Bronchial epithelial cell (primary cell): ENCODE data around the gene ATP12A. TPM values are rescaled to one million over a fixed set of nuclear protein-coding genes. Genes with fewer than 3 reads are reported as not detected.

Experiments used
- DNase-seq: peaks from one replicate; pipeline ENCODE4 v3.0.0-alpha.2; 2010; ENCODE audit warnings: low read depth
- FAIRE-seq: peaks from 2 replicates; lab custom pipeline; 2011; peaks lifted over from hg19 to GRCh38; lab: Jason Lieb, UNC
- H3K27me3 ChIP-seq: 2 replicates; pipeline ENCODE4 v1.5.1; 2011; ENCODE audit warnings: low read length; ENCODE audit not compliant: control insufficient read depth, insufficient read depth
- H3K36me3 ChIP-seq: 2 replicates; pipeline ENCODE4 v1.5.1; 2011; ENCODE audit warnings: low read length; ENCODE audit not compliant: control insufficient read depth, insufficient read depth
- H3K4me3 ChIP-seq: 2 replicates; pipeline ENCODE4 v1.5.1; 2011; ENCODE audit warnings: mild to moderate bottlenecking, low read depth, low read length, control low read depth
- total RNA-seq: library from RNA; depleted of rRNA; stranded (reverse); fragments of >200 nt; gene quantifications from 2 replicates; pipeline ENCODE4 v1.2.1, GENCODE V29; 2014
- TF ChIP-seq, protein P1 (sequence below): IDR thresholded peaks from 2 replicates; pipeline ENCODE4 v1.5.1; 2011; ENCODE audit warnings: mild to moderate bottlenecking, moderate library complexity, low read length, control low read depth, inconsistent platforms; ENCODE audit not compliant: insufficient read depth, severe bottlenecking

ATP12A gene
- total RNA-seq, 1 donor from 2014 or later: 7.9 TPM

DNA sequence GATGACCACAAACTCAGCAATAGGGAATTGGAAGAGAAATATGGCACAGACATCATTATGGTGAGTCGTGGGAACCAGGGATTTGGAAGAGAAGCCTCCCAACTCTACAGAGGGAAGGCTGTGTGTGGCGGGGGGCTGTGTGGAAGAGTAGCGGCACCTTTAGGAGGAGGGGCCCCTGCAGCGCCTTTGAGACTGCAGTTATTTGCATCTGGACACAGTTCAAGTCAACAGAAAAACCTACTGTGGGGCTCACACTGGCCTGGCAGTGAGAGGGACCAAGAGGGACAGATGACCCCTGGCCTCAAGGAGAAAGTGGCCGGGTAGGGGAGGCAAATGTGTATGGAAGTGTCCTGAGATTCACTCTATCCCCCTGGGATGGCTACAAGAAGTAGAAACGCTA lies 5.1 kb downstream of the ATP12A start:
- Histone ChIP-seq H3K36me3 (no peaks in the 10 kb centered on the region), H3K4me3 (no peak overlapping the region), H3K27me3 (peaks cover 8% of the 10 kb centered on the region)
- DNase-seq (no peak), FAIRE-seq (no peak)
- TF ChIP-seq, protein P1, sequence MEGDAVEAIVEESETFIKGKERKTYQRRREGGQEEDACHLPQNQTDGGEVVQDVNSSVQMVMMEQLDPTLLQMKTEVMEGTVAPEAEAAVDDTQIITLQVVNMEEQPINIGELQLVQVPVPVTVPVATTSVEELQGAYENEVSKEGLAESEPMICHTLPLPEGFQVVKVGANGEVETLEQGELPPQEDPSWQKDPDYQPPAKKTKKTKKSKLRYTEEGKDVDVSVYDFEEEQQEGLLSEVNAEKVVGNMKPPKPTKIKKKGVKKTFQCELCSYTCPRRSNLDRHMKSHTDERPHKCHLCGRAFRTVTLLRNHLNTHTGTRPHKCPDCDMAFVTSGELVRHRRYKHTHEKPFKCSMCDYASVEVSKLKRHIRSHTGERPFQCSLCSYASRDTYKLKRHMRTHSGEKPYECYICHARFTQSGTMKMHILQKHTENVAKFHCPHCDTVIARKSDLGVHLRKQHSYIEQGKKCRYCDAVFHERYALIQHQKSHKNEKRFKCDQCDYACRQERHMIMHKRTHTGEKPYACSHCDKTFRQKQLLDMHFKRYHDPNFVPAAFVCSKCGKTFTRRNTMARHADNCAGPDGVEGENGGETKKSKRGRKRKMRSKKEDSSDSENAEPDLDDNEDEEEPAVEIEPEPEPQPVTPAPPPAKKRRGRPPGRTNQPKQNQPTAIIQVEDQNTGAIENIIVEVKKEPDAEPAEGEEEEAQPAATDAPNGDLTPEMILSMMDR: no peak

DNA sequence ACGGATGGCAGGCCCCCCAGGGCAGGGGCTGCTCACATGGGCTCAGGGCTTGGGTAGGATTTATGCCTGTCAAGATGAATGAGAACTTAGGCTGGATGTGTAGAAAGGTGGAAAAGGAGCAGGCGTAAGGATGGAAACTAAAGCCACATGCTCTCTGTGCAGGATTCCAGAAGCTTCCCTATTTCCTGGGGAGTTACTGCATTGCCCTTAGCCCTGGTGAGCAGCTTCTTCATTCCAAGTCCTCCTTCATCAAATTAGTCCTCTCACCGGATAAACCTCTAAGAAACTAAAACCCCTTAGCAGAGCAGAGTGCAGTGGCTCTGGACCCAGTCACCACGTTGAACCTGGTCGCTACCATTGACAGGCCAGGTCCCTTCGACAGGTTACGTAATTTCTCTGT lies 7.4 kb downstream of the ATP12A start:
- DNase-seq (no peak), FAIRE-seq (no peak)
- peaks cover 2% of the 10 kb centered on the region for H3K27me3 ChIP-seq
- H3K4me3 ChIP-seq: no peak overlapping the region
- no peaks in the 10 kb centered on the region for H3K36me3 ChIP-seq
- TF ChIP-seq, protein P1: no peak

DNA sequence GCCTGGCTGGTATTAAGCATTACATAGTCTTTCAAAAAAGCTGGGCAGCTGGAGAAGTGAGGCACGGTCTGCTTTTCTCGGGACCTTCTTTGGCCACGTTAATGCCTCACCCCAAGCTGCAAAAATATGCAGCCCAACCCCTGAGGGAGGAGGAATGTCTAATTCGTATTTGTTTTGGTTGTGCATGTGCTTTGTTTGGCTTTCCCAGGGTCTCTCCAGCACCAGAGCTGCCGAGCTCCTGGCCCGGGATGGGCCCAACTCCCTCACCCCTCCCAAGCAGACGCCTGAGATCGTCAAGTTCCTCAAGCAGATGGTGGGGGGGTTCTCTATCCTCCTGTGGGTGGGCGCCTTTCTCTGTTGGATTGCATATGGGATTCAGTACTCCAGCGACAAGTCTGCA lies 7.9 kb downstream of the ATP12A start:
- Histone ChIP-seq H3K4me3 (no peak overlapping the region), H3K27me3 (peaks cover 2% of the 10 kb centered on the region), H3K36me3 (no peaks in the 10 kb centered on the region)
- DNase-seq: no peak
- FAIRE-seq: no peak
- TF ChIP-seq, protein P1: no peak

DNA sequence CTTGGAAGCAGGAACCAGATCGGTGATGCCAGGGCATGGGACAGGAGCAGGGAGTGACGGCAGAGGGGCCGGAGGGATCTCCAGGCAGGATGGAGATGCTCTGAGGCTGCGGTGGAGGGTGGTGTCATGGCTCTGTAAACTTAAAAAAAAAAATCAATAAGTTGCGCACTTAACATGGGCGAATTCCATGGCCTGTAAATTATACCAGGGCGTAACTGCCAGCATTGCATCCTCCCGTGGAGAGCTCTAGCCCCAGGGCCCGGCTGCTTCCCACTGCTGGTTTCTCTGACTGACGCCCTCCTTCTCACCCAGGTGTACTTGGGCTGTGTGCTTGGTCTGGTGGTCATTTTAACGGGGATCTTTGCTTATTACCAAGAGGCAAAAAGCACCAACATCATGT lies 8.7 kb downstream of the ATP12A start:
- Histone ChIP-seq H3K4me3 (no peak overlapping the region), H3K36me3 (no peaks in the 10 kb centered on the region), H3K27me3 (peaks cover 2% of the 10 kb centered on the region)
- TF ChIP-seq, protein P1: no peak
- DNase-seq (no peak), FAIRE-seq (no peak)

DNA sequence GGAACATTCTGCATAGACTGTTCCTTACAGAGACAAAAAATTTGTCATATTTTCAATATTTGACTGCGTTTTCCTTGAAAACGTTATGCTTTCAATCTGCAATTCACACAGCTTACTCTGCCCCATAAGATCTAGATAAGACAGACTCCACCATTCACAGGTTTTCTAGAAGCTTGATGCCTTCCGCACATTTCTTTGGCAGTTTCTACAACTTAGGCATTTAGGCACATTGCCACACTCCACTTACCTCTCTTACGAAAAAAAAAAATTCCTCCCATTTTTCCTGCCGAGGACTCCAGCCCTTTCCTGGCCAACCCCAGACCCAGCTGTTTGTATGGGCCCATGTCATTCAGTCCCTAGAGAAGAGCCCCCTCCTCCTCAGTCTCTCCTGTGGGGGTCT lies 11.2 kb downstream of the ATP12A start:
- TF ChIP-seq, protein P1: no peak
- DNase-seq (no peak), FAIRE-seq (no peak)
- Histone ChIP-seq H3K27me3 (peaks cover 2% of the 10 kb centered on the region), H3K36me3 (no peaks in the 10 kb centered on the region), H3K4me3 (no peak overlapping the region)

DNA sequence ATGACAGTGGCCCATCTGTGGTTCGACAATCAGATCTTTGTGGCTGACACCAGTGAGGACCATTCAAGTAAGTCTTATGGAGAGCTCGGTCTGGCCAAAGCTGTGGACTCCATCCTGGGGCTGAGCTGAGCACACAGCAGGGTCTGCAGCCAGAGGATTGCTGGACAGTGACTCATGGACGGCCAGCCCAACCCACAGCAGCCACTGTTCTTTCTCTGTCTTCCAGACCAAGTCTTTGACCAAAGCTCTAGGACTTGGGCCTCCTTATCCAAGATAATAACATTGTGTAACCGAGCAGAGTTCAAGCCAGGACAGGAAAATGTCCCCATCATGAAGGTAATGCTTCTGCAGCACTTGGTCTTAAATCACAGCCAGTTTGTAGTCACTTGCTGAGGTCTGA lies 12.4 kb downstream of the ATP12A start:
- Histone ChIP-seq H3K27me3 (peaks cover 2% of the 10 kb centered on the region), H3K4me3 (no peak overlapping the region), H3K36me3 (no peaks in the 10 kb centered on the region)
- TF ChIP-seq, protein P1: no peak
- DNase-seq: no peak
- FAIRE-seq: no peak
